Panc1 (cell line): ENCODE measurements around the gene OOSP3.

Source experiments
- CTCF ChIP-seq: fragments of 450-650 bp; IDR thresholded peaks from 2 replicates; pipeline ENCODE4 v1.5.1; 2017; ENCODE audit warnings: mild to moderate bottlenecking
- POLR2AphosphoS5 ChIP-seq: IDR thresholded peaks from 2 replicates; pipeline ENCODE4 v1.6.1; 2012; ENCODE audit warnings: mild to moderate bottlenecking, low read depth, low read length, moderate library complexity
- REST ChIP-seq, 2 experiments: IDR thresholded peaks; 2 replicates each; pipeline ENCODE4 v1.6.1; 2011 to 2012; ENCODE audit warnings: low read depth in 2 of 2, control low read depth in 1 of 2, low read length in 1 of 2, mild to moderate bottlenecking in 1 of 2, moderate library complexity in 1 of 2; ENCODE audit not compliant: insufficient read depth in 1 of 2
- SIN3A ChIP-seq: IDR thresholded peaks from 2 replicates; pipeline ENCODE4 v1.6.1; 2012; ENCODE audit warnings: low read depth, mild to moderate bottlenecking, low read length, moderate library complexity, borderline replicate concordance; ENCODE audit not compliant: insufficient read depth
- TCF7L2 ChIP-seq: IDR thresholded peaks from 2 replicates; pipeline ENCODE4 v1.6.1; 2011; ENCODE audit warnings: mild to moderate bottlenecking, low read depth, low read length, inconsistent platforms

DNA sequence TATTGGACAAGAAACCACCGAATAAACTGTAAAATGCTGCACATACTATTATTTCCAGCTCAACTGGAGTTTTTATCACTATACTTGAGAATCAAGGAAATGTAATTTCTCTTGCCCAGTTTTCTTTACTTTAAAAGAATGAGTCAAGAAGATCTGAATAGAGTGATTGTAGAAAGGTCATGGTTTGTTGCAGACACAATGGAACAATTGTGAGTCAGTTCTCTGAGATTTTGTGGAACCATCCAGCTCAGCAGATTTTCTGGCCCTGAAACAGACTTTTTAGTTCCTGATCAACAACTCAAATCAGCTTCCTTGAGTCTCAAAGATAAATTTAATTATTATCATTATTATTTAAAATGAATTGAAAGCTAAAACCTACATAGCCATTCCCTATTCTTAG, 13.6 kb upstream of the OOSP3 start:
- no peak for TF ChIP-seq CTCF
- no peak for TF ChIP-seq POLR2AphosphoS5
- TF ChIP-seq SIN3A = no peak
- TF ChIP-seq TCF7L2 = no peak
- no peak for TF ChIP-seq REST (IDR thresholded peaks at IDR 0.05; ENCODE audit: insufficient read depth in 1 of 2, low read depth in 2 of 2, low read length in 1 of 2)
